22Rv1 (cell line): Measurements from ENCODE around the gene EPHB1.

Experiments used
- CTCF ChIP-seq: fragments of 450-650 bp; IDR thresholded peaks from 2 replicates; pipeline ENCODE4 v1.5.1; 2017; ENCODE audit warnings: mild to moderate bottlenecking
- ZFX ChIP-seq: fragments of 450-650 bp; IDR thresholded peaks from 2 replicates; pipeline ENCODE4 v1.6.1; 2017; ENCODE audit warnings: antibody characterized with exemption, borderline replicate concordance

GRCh38 chr3:135304378-135304777 is 509.3 kb downstream of the EPHB1 start:
- TF ChIP-seq CTCF: no peak
- no peak for TF ChIP-seq ZFX
